Adipocyte (in vitro differentiated cells): ENCODE measurements around the gene SEC16B.

Source experiments
- DNase-seq: peaks from one replicate; pipeline ENCODE4 v3.0.0-alpha.2; 2015; ENCODE audit warnings: low read depth
- H3K27me3 ChIP-seq: replicated peaks from 2 replicates; pipeline ENCODE4 v1.7.0; 2013; ENCODE audit warnings: mild to moderate bottlenecking, low read length, moderate library complexity; ENCODE audit not compliant: control insufficient read depth, insufficient read depth
- H3K36me3 ChIP-seq: 2 replicates; pipeline ENCODE4 v1.7.0; 2013; ENCODE audit warnings: low read length, mild to moderate bottlenecking, moderate library complexity; ENCODE audit not compliant: control insufficient read depth, insufficient read depth, severe bottlenecking
- H3K4me1 ChIP-seq: 2 replicates; pipeline ENCODE4 v1.7.0; 2013; ENCODE audit warnings: mild to moderate bottlenecking, low read length, moderate library complexity; ENCODE audit not compliant: control insufficient read depth, insufficient read depth
- H3K4me3 ChIP-seq: 2 replicates; pipeline ENCODE4 v1.7.0; 2013; ENCODE audit warnings: mild to moderate bottlenecking, low read length, moderate library complexity
- H3K9ac ChIP-seq: 2 replicates; pipeline ENCODE4 v1.7.0; 2013; ENCODE audit warnings: mild to moderate bottlenecking, low read length, moderate library complexity
- H3K9me3 ChIP-seq: 2 replicates; pipeline ENCODE4 v1.7.0; 2013; ENCODE audit warnings: mild to moderate bottlenecking, low read length, moderate library complexity; ENCODE audit not compliant: control insufficient read depth

Gene SEC16B

DNA sequence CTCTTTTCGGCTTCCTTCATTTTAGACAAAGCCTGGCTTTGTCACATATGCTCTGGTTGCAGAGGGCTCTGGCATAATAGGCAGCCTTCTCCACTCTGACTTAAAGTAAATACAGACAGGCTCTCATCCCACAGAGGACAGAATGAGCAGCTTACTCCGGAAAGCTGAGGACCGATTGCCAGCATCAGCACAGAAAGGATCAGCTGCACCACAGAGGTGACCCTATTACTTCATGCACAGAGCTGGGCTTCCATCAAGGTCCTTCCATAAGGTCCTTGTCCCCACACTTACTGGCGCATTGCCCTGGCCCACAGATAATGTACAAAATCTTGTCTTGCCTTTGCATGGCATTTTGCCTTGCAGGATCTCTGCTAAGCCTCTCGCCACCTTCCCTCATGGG, 67.6 kb downstream of the SEC16B start:
- Histone ChIP-seq H3K4me3 (no peak overlapping the region), H3K4me1 (no peaks in the 10 kb centered on the region), H3K27me3 (peaks cover 35% of the 10 kb centered on the region), H3K36me3 (no peaks in the 10 kb centered on the region), H3K9me3 (no peaks in the 10 kb centered on the region), H3K9ac (no peak overlapping the region)
- DNase-seq = no peak

DNA sequence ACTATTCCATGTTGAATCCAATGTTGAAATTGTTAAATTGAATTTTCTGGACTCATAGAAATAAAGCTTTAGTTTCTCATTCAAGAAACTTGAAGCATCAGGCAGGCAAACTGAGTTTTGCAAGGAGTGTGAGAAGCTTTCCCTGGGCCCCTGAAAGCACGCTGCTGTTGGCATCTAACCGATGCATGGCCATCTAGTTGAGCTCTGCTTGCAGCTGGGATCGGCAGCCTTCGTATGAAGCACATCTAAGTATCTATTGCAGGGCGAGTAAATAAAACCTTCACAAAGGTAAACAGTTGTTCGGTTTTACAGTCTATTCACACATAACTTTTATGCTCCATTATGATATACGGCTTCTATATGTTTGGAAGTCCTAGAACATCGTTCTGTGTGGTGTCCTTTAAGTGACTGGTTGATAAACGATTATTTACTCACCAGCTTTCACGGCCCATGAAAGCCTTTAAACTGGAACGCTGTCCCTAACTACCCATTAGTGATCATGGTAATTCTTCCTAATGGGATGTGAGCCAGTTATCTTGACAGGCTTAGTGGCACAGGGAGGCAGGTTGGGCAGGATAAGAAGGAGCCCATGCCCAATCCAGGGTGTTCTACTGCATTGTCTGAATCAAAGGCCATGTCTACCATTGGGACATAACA, 71.7 kb downstream of the SEC16B start:
- H3K27me3 ChIP-seq = peaks cover 45% of the 10 kb centered on the region
- no peaks in the 10 kb centered on the region for H3K4me1 ChIP-seq
- H3K36me3 ChIP-seq = no peaks in the 10 kb centered on the region
- no peak overlapping the region for H3K9ac ChIP-seq
- H3K9me3 ChIP-seq = no peaks in the 10 kb centered on the region
- DNase-seq = no peak
- no peak overlapping the region for H3K4me3 ChIP-seq

DNA sequence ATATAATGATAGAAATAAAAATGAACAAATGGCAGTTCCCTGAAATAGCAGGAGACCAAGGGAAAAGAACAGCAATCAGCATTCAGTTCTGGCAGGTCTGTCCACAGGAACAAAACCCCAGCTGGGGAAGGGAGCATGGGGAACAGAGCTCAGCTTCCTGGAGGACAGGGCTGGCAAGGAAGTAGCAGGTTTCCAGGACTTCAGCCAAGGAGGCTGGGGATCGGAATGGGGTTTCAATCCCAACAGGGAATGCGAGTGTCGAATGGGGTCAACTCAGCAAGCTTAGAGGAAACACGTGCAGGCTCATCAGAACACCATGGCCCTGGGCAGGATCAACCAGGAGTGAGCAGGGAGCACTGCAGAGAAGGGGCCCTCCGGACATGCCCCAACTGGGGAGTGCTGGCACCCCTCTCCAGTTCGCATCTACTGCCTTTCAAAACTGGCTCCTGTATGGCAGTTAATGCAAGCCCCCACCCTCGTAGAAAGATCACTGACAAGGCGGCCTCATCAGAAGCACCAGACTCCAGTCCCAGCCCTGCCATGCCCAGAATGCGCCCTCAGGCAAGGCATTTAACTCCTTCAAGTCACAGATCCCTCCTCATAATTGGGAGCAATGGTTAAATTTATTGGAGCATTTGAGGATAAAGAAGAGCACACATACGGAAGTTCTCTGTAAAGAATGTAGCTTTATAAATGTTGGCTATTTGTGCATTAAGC, 72.4 kb downstream of the SEC16B start:
- no peak for DNase-seq
- Histone ChIP-seq H3K27me3 (peaks cover 40% of the 10 kb centered on the region), H3K4me1 (no peaks in the 10 kb centered on the region), H3K36me3 (no peaks in the 10 kb centered on the region), H3K9me3 (peaks cover under 1% of the 10 kb centered on the region), H3K9ac (no peak overlapping the region), H3K4me3 (no peak overlapping the region)
